HepG2 (cell line): ENCODE results near the gene TLK1. TPM values are rescaled to one million over a fixed set of nuclear protein-coding genes. Genes with fewer than 3 reads are reported as not detected.

Experiments used
- ATAC-seq: fragments of 200-7000 bp; cut with Tn5 transposase; 3 replicates; pipeline ENCODE4 v1.9.1; 2020; ENCODE audit warnings: mild to moderate bottlenecking, moderate library complexity
- BruUV-seq: library from RNA; stranded (reverse); fragments of 400-500 nt; replicated peaks from 2 replicates; lab custom pipeline; 2021; lab: Mats Ljungman, UMichigan
- CTCF ChIA-PET: fragments of 300-600 bp; formaldehyde crosslinking; extraction: SDS; loops from one replicate; lab custom pipeline; 2021; ENCODE audit warnings: low total read pairs, inconsistent platforms, low intra/inter-chr PET ratio; lab: Yijun Ruan, JAX
- POLR2A ChIA-PET: fragments of 350-600 bp; sonication (Branson Sonifier 250); formaldehyde crosslinking; loops from one replicate; lab custom pipeline; 2020; ENCODE audit warnings: antibody characterized with exemption, inconsistent platforms; lab: Yijun Ruan, JAX
- DNase-seq: peaks from one replicate; pipeline ENCODE4 v3.0.0-alpha.2; 2015; ENCODE audit warnings: low spot score
- FAIRE-seq: peaks from 3 replicates; lab custom pipeline; 2011; peaks lifted over from hg19 to GRCh38; lab: Jason Lieb, UNC
- H2AFZ ChIP-seq: one replicate; pipeline ENCODE4 v1.6.1; 2011; ENCODE audit warnings: low read length, inconsistent platforms
- H3K27ac ChIP-seq: fragments of 300-600 bp; 3 replicates; pipeline ENCODE4 v1.8.0; 2011; ENCODE audit warnings: mixed run types, mild to moderate bottlenecking, mixed read lengths, low read length, inconsistent platforms; ENCODE audit not compliant: insufficient read depth; ENCODE audit errors: extremely low read length
- H3K27me3 ChIP-seq, 2 experiments: fragments of 200-600 bp in 1 of 2; 2 replicates in 1 of 2; 3 replicates in 1 of 2; pipeline versions ENCODE4 v1.6.0 to v1.8.0; 2011; ENCODE audit warnings: low read length in 2 of 2, mild to moderate bottlenecking in 2 of 2, moderate library complexity in 2 of 2, inconsistent platforms in 1 of 2; ENCODE audit not compliant: insufficient read depth in 2 of 2, control insufficient read depth in 1 of 2
- H3K36me3 ChIP-seq, 2 experiments: fragments of 200-600 bp in 1 of 2; replicated peaks in 1 of 2; 2 replicates in 1 of 2; 3 replicates in 1 of 2; pipeline versions ENCODE4 v1.5.1 to v1.8.0; 2011; ENCODE audit warnings: low read length in 2 of 2, inconsistent platforms in 1 of 2; ENCODE audit not compliant: insufficient read depth in 2 of 2, control insufficient read depth in 1 of 2
- H3K4me1 ChIP-seq: 2 replicates; pipeline ENCODE4 v1.5.1; 2012; ENCODE audit warnings: low read length, inconsistent platforms; ENCODE audit not compliant: insufficient read depth
- H3K4me2 ChIP-seq: 2 replicates; pipeline ENCODE4 v1.6.0; 2011; ENCODE audit warnings: low read depth, low read length, inconsistent platforms
- H3K4me3 ChIP-seq, 3 experiments: fragments of 200-600 bp in 1 of 3; sonication (generic), shearing (Covaris generic) in 1 of 3; replicated peaks in 1 of 3; 2 replicates each; pipeline ENCODE4 v1.5.1; 2011 to 2016; ENCODE audit warnings: low read length in 3 of 3, inconsistent platforms in 2 of 3, low read depth in 2 of 3, mild to moderate bottlenecking in 2 of 3, control low read depth in 1 of 3, mixed read lengths in 1 of 3; ENCODE audit not compliant: insufficient read depth in 1 of 3
- H3K79me2 ChIP-seq: one replicate; pipeline ENCODE4 v1.6.1; 2011; ENCODE audit warnings: low read length, inconsistent platforms; ENCODE audit not compliant: insufficient read depth
- H3K9ac ChIP-seq: 2 replicates; pipeline ENCODE4 v1.6.0; 2011; ENCODE audit warnings: mild to moderate bottlenecking, low read depth, low read length, inconsistent platforms; ENCODE audit not compliant: insufficient read depth
- H3K9me3 ChIP-seq: 2 replicates; pipeline ENCODE4 v1.5.1; 2012; ENCODE audit warnings: mild to moderate bottlenecking, low read length
- H4K20me1 ChIP-seq: 2 replicates; pipeline ENCODE4 v1.6.0; 2011; ENCODE audit warnings: inconsistent platforms, mild to moderate bottlenecking, low read length, moderate library complexity; ENCODE audit not compliant: insufficient read depth
- AGO2 ChIP-seq: fragments of 200-400 bp; formaldehyde crosslinking; optimal IDR thresholded peaks from 2 replicates; pipeline ENCODE3; 2017; ENCODE audit warnings: mild to moderate bottlenecking, low read depth, low read length, moderate library complexity
- FOXC1 ChIP-seq: sonication (generic); formaldehyde crosslinking; IDR thresholded peaks from 2 replicates; pipeline ENCODE4 v1.8.0; 2022; ENCODE audit warnings: mild to moderate bottlenecking, missing genetic modification reagents, borderline replicate concordance
- HMGXB4 ChIP-seq, 2 experiments: sonication (generic) in 1 of 2; formaldehyde crosslinking in 1 of 2; IDR thresholded peaks; 2 replicates each; pipeline versions ENCODE4 v1.4.0 to v1.6.1; 2018 to 2020; ENCODE audit warnings: missing genetic modification reagents in 2 of 2, borderline replicate concordance in 1 of 2, low read depth in 1 of 2, mild to moderate bottlenecking in 1 of 2, missing biosample characterization in 1 of 2
- POLR2A ChIP-seq, 2 experiments: IDR thresholded peaks; 2 replicates each; pipeline ENCODE4 v1.6.1; 2011; ENCODE audit warnings: low read depth in 2 of 2, low read length in 2 of 2, mild to moderate bottlenecking in 1 of 2, moderate library complexity in 1 of 2; ENCODE audit not compliant: insufficient read depth in 1 of 2
- ZBTB38 ChIP-seq: sonication (generic); formaldehyde crosslinking; IDR thresholded peaks from 2 replicates; pipeline ENCODE4 v1.5.1; 2020; ENCODE audit warnings: mild to moderate bottlenecking, missing genetic modification reagents
- ZNF619 ChIP-seq: sonication (generic); formaldehyde crosslinking; IDR thresholded peaks from 2 replicates; pipeline ENCODE4 v1.4.0; 2020; ENCODE audit warnings: mild to moderate bottlenecking, missing genetic modification reagents
- ZNF687 ChIP-seq: sonication (generic); formaldehyde crosslinking; IDR thresholded peaks from 2 replicates; pipeline ENCODE4 v1.5.1; 2020; ENCODE audit warnings: mild to moderate bottlenecking, missing genetic modification reagents, moderate library complexity
- WGBS: methylation state at CpG from one replicate; pipeline ENCODE4 v1.1.6; 2017; ENCODE audit warnings: low lambda C conversion rate; 5-methylcytosine and 5-hydroxymethylcytosine counted together
- in situ Hi-C: cut with HindIII; loops from 2 replicates; pipeline ENCODE4 v1.10.0; 2017; ENCODE audit warnings: low pct_unique_long_range_greater_than_20kb; ENCODE audit not compliant: extremely low pct_ligation_motif_present
- intact Hi-C: fragments of 100-400 bp; cut with micrococcal nuclease; formaldehyde crosslinking; loops from one replicate; pipeline ENCODE4 v1.10.0; 2022; ENCODE audit not compliant: unreplicated experiment
- polyA plus RNA-seq, 8 experiments: library from polyadenylated mRNA; depleted of rRNA in 3 of 8; stranded (reverse) in 7 of 8; unstranded in 1 of 8; fragments of >200 nt; fragmentation: Illumina TruSeq in 4 of 8; extraction: Trizol in 4 of 8; gene quantifications; 2 replicates each; pipeline versions ENCODE4 v1.2.1 to v1.2.3, GENCODE V29; 2011 to 2016; ENCODE audit warnings: low read depth in 4 of 8, missing spikeins in 1 of 8, mixed read lengths in 1 of 8; ENCODE audit not compliant: insufficient read depth in 1 of 8
- total RNA-seq, 5 experiments: library from RNA; depleted of rRNA; stranded (reverse); fragments of >200 nt; fragmentation: Illumina TruSeq; extraction: Trizol; gene quantifications; 2 replicates each; pipeline ENCODE4 v1.2.3, GENCODE V29; 2016; ENCODE audit warnings: low read depth in 1 of 5
- TF ChIP-seq, protein P1 (sequence below): sonication (generic); formaldehyde crosslinking; IDR thresholded peaks from 2 replicates; pipeline ENCODE4 v1.4.0; 2020; ENCODE audit warnings: missing genetic modification reagents

Gene TLK1
- total and polyA plus RNA-seq, 2 of the 13 experiments (the other 11 are each of a cell fraction or from before 2014, with no cell fraction given): 16.8 to 28.7 TPM

DNA sequence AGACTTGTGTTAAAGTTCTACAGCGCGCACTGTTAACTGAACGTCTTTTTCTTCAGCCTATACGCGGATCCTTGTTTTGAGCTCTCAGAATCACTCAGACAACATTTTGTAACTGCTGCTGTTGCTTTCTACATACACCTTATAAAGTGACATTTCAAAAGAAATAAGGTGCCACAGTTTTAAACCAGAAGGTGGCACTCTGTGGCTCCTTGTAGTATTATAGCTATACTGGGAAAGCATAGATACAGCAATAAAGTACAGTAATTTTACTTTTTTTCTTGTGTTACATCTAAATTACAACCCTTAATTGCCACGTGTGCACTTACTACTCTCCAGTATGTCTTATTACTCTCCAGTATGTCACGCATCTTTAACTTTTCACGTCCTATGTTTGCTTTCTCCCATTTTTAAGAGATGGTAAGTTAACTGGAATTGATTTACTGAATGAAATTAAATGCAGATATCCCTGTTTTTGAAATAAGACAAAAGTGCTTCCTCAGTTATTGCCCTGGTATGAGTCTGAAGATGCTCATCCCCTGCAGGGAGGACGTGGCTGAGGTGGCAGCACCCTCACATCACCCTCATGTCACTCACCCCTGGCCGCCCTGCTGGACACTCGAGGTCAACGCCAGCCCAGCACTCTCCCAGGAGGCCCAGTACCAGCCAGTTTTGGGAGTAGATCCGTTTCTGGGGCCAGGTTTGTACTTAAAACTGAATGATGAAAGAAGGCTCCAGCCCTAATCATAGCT lies 193.9 kb downstream of the TLK1 start (continued):
- TF ChIP-seq HMGXB4 (CRISPR knock-in tag; IDR thresholded peaks at IDR 0.05; ENCODE audit: borderline replicate concordance in 1 of 2, low read depth in 1 of 2) (peak in 1 of 2 experiments; percentile 32; a peak in 1 of 4 replicates), ZBTB38 (CRISPR knock-in tag) (peak; percentile 70; the same call in 1 of the 2 replicates)
- TF ChIP-seq, all 625 proteins: peak for 15

- no peak overlapping the region for H3K4me2 ChIP-seq
- no peaks in the 10 kb centered on the region for H3K9me3 ChIP-seq
- ChIA-PET CTCF (no interaction called here), POLR2A (no interaction called here)
- intact Hi-C loops (loop anchor here (5.0 kb wide), 1 partner anchor 33 kb away; no protein-coding TSS in a partner anchor), in situ Hi-C loops (no loop called here)
- DNase-seq: no peak
- H3K4me1 ChIP-seq: peaks cover 18% of the 10 kb centered on the region
- H3K36me3 ChIP-seq: peaks cover 34 to 66% of the 10 kb centered on the region in 2 experiments
- no peak overlapping the region for H2AFZ ChIP-seq
- no peaks in the 10 kb centered on the region for H3K27me3 ChIP-seq
- H3K27ac ChIP-seq: no peak overlapping the region
- no peaks in the 10 kb centered on the region for H3K79me2 ChIP-seq
- TF ChIP-seq FOXC1 (0 out of 2 replicates have a peak, but pooled peaks have one; percentile 32), ZNF619 (CRISPR knock-in tag) (0 out of 2 replicates have a peak, but pooled peaks have one; percentile 49), POLR2A (IDR thresholded peaks at IDR 0.05; ENCODE audit: insufficient read depth in 1 of 2, low read depth in 2 of 2, low read length in 2 of 2) (0 out of 4 replicates have a peak, but pooled peaks of 1 of the 2 experiments have one; percentile 6), AGO2 (peak; percentile 39), ZNF687 (CRISPR knock-in tag) (peak; percentile 25; the same call in 1 of the 2 replicates)
- TF ChIP-seq, protein P1, sequence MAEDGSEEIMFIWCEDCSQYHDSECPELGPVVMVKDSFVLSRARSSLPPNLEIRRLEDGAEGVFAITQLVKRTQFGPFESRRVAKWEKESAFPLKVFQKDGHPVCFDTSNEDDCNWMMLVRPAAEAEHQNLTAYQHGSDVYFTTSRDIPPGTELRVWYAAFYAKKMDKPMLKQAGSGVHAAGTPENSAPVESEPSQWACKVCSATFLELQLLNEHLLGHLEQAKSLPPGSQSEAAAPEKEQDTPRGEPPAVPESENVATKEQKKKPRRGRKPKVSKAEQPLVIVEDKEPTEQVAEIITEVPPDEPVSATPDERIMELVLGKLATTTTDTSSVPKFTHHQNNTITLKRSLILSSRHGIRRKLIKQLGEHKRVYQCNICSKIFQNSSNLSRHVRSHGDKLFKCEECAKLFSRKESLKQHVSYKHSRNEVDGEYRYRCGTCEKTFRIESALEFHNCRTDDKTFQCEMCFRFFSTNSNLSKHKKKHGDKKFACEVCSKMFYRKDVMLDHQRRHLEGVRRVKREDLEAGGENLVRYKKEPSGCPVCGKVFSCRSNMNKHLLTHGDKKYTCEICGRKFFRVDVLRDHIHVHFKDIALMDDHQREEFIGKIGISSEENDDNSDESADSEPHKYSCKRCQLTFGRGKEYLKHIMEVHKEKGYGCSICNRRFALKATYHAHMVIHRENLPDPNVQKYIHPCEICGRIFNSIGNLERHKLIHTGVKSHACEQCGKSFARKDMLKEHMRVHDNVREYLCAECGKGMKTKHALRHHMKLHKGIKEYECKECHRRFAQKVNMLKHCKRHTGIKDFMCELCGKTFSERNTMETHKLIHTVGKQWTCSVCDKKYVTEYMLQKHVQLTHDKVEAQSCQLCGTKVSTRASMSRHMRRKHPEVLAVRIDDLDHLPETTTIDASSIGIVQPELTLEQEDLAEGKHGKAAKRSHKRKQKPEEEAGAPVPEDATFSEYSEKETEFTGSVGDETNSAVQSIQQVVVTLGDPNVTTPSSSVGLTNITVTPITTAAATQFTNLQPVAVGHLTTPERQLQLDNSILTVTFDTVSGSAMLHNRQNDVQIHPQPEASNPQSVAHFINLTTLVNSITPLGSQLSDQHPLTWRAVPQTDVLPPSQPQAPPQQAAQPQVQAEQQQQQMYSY (CRISPR knock-in tag): no peak
- no TSS peak for BruUV-seq
- WGBS: 93% methylated on average over 20 of the region's 20 CpGs
- H3K9ac ChIP-seq: no peak overlapping the region
- no peak overlapping the region for H3K4me3 ChIP-seq
- no peak; the same call in 2 of the 3 replicates for ATAC-seq
- no peak for FAIRE-seq
- H4K20me1 ChIP-seq: no peaks in the 10 kb centered on the region
Measured at GRCh38 chr2:170965446-170966225, 195.1 kb downstream of the TLK1 start.
